OCI-M2 (cell line): Measurements from ENCODE around the gene ABLIM2.

Experiments
- DNase-seq: peaks from one replicate; lab custom pipeline; 2025; ENCODE audit not compliant: unreplicated experiment; lab: John Stamatoyannopoulos, UW

The ABLIM2 gene

GRCh38 chr4:8050555-8051206 is 107.9 kb downstream of the ABLIM2 start:
- DNase-seq, result no peak

- DNase-seq, result no peak
These were observed 108.4 kb downstream of the ABLIM2 start for GRCh38 chr4:8050180-8050554.

GRCh38 chr4:8048856-8049676 is 109.5 kb downstream of the ABLIM2 start:
- no peak for DNase-seq

GRCh38 chr4:8047837-8048678 is 110.6 kb downstream of the ABLIM2 start:
- no peak for DNase-seq

- DNase-seq, result no peak
These were observed 111.6 kb downstream of the ABLIM2 start for GRCh38 chr4:8046925-8047541.

- no peak for DNase-seq
These were observed 112.7 kb downstream of the ABLIM2 start for GRCh38 chr4:8045909-8046308.

- DNase-seq, result no peak
These were observed 113.9 kb downstream of the ABLIM2 start for GRCh38 chr4:8044699-8045098.

- no peak for DNase-seq
These were observed 114.4 kb downstream of the ABLIM2 start for GRCh38 chr4:8044244-8044643.

- DNase-seq, result no peak
These were observed 115.0 kb downstream of the ABLIM2 start for GRCh38 chr4:8043596-8043995.

- no peak for DNase-seq
These were observed 116.7 kb downstream of the ABLIM2 start for GRCh38 chr4:8041868-8042267.

- no peak for DNase-seq
These were observed 117.4 kb downstream of the ABLIM2 start for GRCh38 chr4:8041172-8041571.

- DNase-seq, result no peak
These were observed 118.0 kb downstream of the ABLIM2 start for GRCh38 chr4:8040607-8041006.

- DNase-seq, result no peak
These were observed 118.8 kb downstream of the ABLIM2 start for GRCh38 chr4:8039853-8040252.

- DNase-seq, result no peak
These were observed 119.3 kb downstream of the ABLIM2 start for GRCh38 chr4:8039290-8039689.

GRCh38 chr4:8038719-8039251 is 119.8 kb downstream of the ABLIM2 start:
- no peak for DNase-seq

GRCh38 chr4:8038083-8038482 is 120.5 kb downstream of the ABLIM2 start:
- no peak for DNase-seq

GRCh38 chr4:8037150-8037769 is 121.4 kb downstream of the ABLIM2 start:
- DNase-seq, result no peak

GRCh38 chr4:8035371-8035780 is 123.2 kb downstream of the ABLIM2 start:
- DNase-seq, result no peak

GRCh38 chr4:8033829-8034528 is 124.6 kb downstream of the ABLIM2 start:
- no peak for DNase-seq
